Activated CD8-positive, alpha-beta memory T cell treated with anti-CD3 and anti-CD28 coated beads, Interleukin-2, amount 50 U/mL, for 4 hours (primary cell): Measurements from ENCODE around the gene FOXN1.
A peak's percentile ranks its signal among the peaks of the same experiment; 100 is the strongest.

ENCODE experiments used
- DNase-seq: peaks from one replicate; pipeline ENCODE4 v3.0.0-alpha.2; 2020

Gene FOXN1

GRCh38 chr17:28478712-28479615, 27.2 kb upstream of the FOXN1 start:
- DNase-seq, result no peak

GRCh38 chr17:28480278-28480677, 25.9 kb upstream of the FOXN1 start:
- DNase-seq, result no peak

GRCh38 chr17:28480799-28481571, 25.2 kb upstream of the FOXN1 start:
- DNase-seq, result no peak

- no peak for DNase-seq
Observed at GRCh38 chr17:28482551-28483199, 23.5 kb upstream of the FOXN1 start.

GRCh38 chr17:28484296-28484695, 21.9 kb upstream of the FOXN1 start:
- no peak for DNase-seq

- DNase-seq, result no peak
Observed at GRCh38 chr17:28485049-28485448, 21.1 kb upstream of the FOXN1 start.

- no peak for DNase-seq
Observed at GRCh38 chr17:28487881-28488532, 18.1 kb upstream of the FOXN1 start.

- DNase-seq, result no peak
Observed at GRCh38 chr17:28488533-28489276, 17.4 kb upstream of the FOXN1 start.

- DNase-seq, result no peak
Observed at GRCh38 chr17:28491286-28491685, 14.9 kb upstream of the FOXN1 start.

- DNase-seq, result no peak
Observed at GRCh38 chr17:28491860-28492259, 14.3 kb upstream of the FOXN1 start.

GRCh38 chr17:28492352-28493310, 13.5 kb upstream of the FOXN1 start:
- DNase-seq, result no peak

GRCh38 chr17:28493460-28493859, 12.7 kb upstream of the FOXN1 start:
- no peak for DNase-seq

GRCh38 chr17:28494445-28495188, 11.5 kb upstream of the FOXN1 start:
- DNase-seq, result peak; percentile 83

GRCh38 chr17:28495635-28496034, 10.5 kb upstream of the FOXN1 start:
- DNase-seq, result no peak

- no peak for DNase-seq
Observed at GRCh38 chr17:28497931-28498330, 8.2 kb upstream of the FOXN1 start.

- no peak for DNase-seq
Observed at GRCh38 chr17:28498652-28499363, 7.3 kb upstream of the FOXN1 start.

GRCh38 chr17:28499364-28499664, 6.8 kb upstream of the FOXN1 start:
- no peak for DNase-seq

- no peak for DNase-seq
Observed at GRCh38 chr17:28499684-28500357, 6.3 kb upstream of the FOXN1 start.

GRCh38 chr17:28500712-28501379, 5.3 kb upstream of the FOXN1 start:
- no peak for DNase-seq
